ENCODE measurements around the gene ULK1.

DNA sequence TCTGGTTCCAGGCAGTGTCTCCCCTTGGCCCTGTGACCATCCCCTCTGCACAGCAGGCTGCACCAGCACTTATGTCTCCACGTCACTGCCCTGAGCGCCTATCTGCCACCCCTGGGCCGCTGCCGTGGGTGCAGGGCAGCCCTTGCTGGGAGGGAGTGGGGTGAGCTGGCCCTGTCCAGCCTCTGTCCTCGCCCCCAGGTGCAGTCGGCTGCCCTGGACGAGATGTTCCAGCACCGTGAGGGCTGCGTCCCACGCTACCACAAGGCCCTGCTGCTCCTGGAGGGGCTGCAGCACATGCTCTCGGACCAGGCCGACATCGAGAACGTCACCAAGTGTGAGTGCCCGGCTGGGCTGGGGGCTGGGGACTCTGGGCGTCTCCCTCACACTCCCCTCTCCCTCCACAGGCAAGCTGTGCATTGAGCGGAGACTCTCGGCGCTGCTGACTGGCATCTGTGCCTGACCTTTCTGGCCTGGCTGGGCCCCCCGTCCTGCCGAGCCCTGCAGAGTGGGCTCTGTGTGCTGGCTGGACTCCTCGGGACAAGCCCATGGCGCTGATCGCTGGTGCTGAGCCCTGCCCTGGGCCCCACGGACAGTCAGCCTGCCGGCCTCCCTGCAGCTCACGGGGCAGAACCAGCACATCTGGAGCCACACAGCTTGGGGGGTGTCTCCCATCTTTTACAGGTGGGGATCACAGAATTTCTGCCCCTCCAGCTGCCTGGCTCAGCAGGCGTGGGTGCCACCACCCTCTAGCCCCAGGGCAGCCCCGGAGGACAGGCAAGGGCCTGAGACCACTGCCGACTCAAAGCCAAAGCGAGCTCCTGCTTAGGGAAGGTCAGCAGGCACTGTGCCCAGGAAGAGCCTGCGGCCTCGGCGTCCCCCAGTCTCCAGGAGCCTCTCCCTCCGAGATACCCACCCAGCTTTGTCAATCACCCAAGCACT lies 26.7 kb downstream of the ULK1 start:
- TF ChIP-seq, protein P1, sequence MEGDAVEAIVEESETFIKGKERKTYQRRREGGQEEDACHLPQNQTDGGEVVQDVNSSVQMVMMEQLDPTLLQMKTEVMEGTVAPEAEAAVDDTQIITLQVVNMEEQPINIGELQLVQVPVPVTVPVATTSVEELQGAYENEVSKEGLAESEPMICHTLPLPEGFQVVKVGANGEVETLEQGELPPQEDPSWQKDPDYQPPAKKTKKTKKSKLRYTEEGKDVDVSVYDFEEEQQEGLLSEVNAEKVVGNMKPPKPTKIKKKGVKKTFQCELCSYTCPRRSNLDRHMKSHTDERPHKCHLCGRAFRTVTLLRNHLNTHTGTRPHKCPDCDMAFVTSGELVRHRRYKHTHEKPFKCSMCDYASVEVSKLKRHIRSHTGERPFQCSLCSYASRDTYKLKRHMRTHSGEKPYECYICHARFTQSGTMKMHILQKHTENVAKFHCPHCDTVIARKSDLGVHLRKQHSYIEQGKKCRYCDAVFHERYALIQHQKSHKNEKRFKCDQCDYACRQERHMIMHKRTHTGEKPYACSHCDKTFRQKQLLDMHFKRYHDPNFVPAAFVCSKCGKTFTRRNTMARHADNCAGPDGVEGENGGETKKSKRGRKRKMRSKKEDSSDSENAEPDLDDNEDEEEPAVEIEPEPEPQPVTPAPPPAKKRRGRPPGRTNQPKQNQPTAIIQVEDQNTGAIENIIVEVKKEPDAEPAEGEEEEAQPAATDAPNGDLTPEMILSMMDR (IDR thresholded peaks at IDR 0.05): no peak
- no peak for TF ChIP-seq POLR2A (IDR thresholded peaks at IDR 0.05)
- TF ChIP-seq POLR2AphosphoS5 (IDR thresholded peaks at IDR 0.05): no peak
- TF ChIP-seq EP300 (IDR thresholded peaks at IDR 0.05; ENCODE audit: low read depth): no peak
